HEK293 (cell line): Measurements from ENCODE around the gene EMP1.

ENCODE experiments used
- CTCF ChIP-seq: fragments of 450-650 bp; formaldehyde crosslinking; IDR thresholded peaks from 2 replicates; pipeline ENCODE4 v1.5.1; 2016; ENCODE audit warnings: missing biosample characterization, missing genetic modification characterization
- HOXC10 ChIP-seq: sonication (generic); formaldehyde crosslinking; IDR thresholded peaks from 2 replicates; pipeline ENCODE4 v1.8.1; 2023; ENCODE audit warnings: mild to moderate bottlenecking, missing genetic modification reagents
- ZNF274 ChIP-seq, 2 experiments: fragments of 200-500 bp in 1 of 2; fragments of 450-650 bp in 1 of 2; sonication (Bioruptor generic) in 1 of 2; formaldehyde crosslinking in 1 of 2; IDR thresholded peaks; 2 replicates each; pipeline versions ENCODE4 v1.5.1 to v1.6.1; 2014 to 2016; ENCODE audit warnings: borderline replicate concordance in 1 of 2, inconsistent platforms in 1 of 2, low read length in 1 of 2, missing biosample characterization in 1 of 2, missing genetic modification characterization in 1 of 2
- ZNF449 ChIP-seq: fragments of 450-650 bp; formaldehyde crosslinking; IDR thresholded peaks from 2 replicates; pipeline ENCODE4 v1.5.1; 2017; ENCODE audit warnings: missing biosample characterization, mild to moderate bottlenecking, missing genetic modification characterization, moderate library complexity
- ZSCAN4 ChIP-seq: fragments of 450-650 bp; formaldehyde crosslinking; IDR thresholded peaks from 2 replicates; pipeline ENCODE4 v1.5.1; 2017; ENCODE audit warnings: missing biosample characterization, missing genetic modification characterization

GRCh38 chr12:13210236-13211190, 14.0 kb downstream of the EMP1 start:
- TF ChIP-seq CTCF = no peak
- no peak for TF ChIP-seq HOXC10 (CRISPR knock-in tag)
- no peak for TF ChIP-seq ZSCAN4 (tag by site-specific recombination)
- TF ChIP-seq ZNF449 (tag by site-specific recombination) = no peak
- TF ChIP-seq ZNF274 (IDR thresholded peaks at IDR 0.05; ENCODE audit: low read length) = no peak
- TF ChIP-seq ZNF274 (tag by site-specific recombination; IDR thresholded peaks at IDR 0.05; ENCODE audit: borderline replicate concordance) = no peak
